NT2/D1 (cell line): ENCODE data around the gene DCDC1.
"Not testable (repeated sequence)": the region's sequence is repeated elsewhere in the genome, so short reads cannot be mapped to it uniquely, and the experiment has no call there.

Source experiments
- DNase-seq: peaks from one replicate; pipeline ENCODE4 v3.0.0-alpha.2; 2011; ENCODE audit warnings: low read depth, low spot score
- H3K27me3 ChIP-seq: 2 replicates; pipeline ENCODE4 v1.6.0; 2011; ENCODE audit warnings: mild to moderate bottlenecking; ENCODE audit not compliant: insufficient read length, insufficient read depth
- H3K36me3 ChIP-seq: 2 replicates; pipeline ENCODE4 v1.6.1; 2011; ENCODE audit warnings: mild to moderate bottlenecking, low read length, mixed read lengths; ENCODE audit not compliant: insufficient read depth, insufficient read length
- H3K4me1 ChIP-seq: 2 replicates; pipeline ENCODE4 v1.5.1; 2011; ENCODE audit not compliant: insufficient read depth, insufficient read length
- H3K4me3 ChIP-seq: 2 replicates; pipeline ENCODE4 v1.5.1; 2011; ENCODE audit warnings: low read depth; ENCODE audit not compliant: insufficient read length
- H3K9ac ChIP-seq: 2 replicates; pipeline ENCODE4 v1.6.0; 2011; ENCODE audit warnings: low read depth; ENCODE audit not compliant: insufficient read length
- H3K9me3 ChIP-seq: 2 replicates; pipeline ENCODE4 v1.5.1; 2011; ENCODE audit warnings: mild to moderate bottlenecking, low read length; ENCODE audit not compliant: insufficient read depth
- SUZ12 ChIP-seq: IDR thresholded peaks from 2 replicates; pipeline ENCODE4 v1.6.1; 2011; ENCODE audit not compliant: insufficient read length, insufficient read depth; ENCODE audit errors: extremely low read depth
- YY1 ChIP-seq: IDR thresholded peaks from 2 replicates; pipeline ENCODE4 v1.6.1; 2011; ENCODE audit not compliant: insufficient read length, insufficient read depth
- ZNF274 ChIP-seq: IDR thresholded peaks from 2 replicates; pipeline ENCODE4 v1.6.1; 2011; ENCODE audit warnings: mild to moderate bottlenecking, low read depth, low read length

Gene DCDC1

GRCh38 chr11:30984442-30984816 is 385.1 kb downstream of the DCDC1 start:
- TF ChIP-seq ZNF274 (no peak), SUZ12 (no peak), YY1 (no peak)
- Histone ChIP-seq H3K27me3 (no peaks in the 10 kb centered on the region), H3K36me3 (no peaks in the 10 kb centered on the region), H3K9ac (no peak overlapping the region), H3K9me3 (no peaks in the 10 kb centered on the region), H3K4me3 (no peak overlapping the region), H3K4me1 (no peaks in the 10 kb centered on the region)
- no peak for DNase-seq

GRCh38 chr11:30983776-30984441 is 385.6 kb downstream of the DCDC1 start:
- H3K27me3 ChIP-seq: no peaks in the 10 kb centered on the region
- no peak overlapping the region for H3K9ac ChIP-seq
- no peak overlapping the region for H3K4me3 ChIP-seq
- H3K36me3 ChIP-seq: no peaks in the 10 kb centered on the region
- H3K4me1 ChIP-seq: no peaks in the 10 kb centered on the region
- H3K9me3 ChIP-seq: no peaks in the 10 kb centered on the region
- DNase-seq: no peak
- TF ChIP-seq ZNF274: no peak
- TF ChIP-seq SUZ12: no peak
- no peak for TF ChIP-seq YY1

- no peaks in the 10 kb centered on the region for H3K36me3 ChIP-seq
- no peak for DNase-seq
- H3K27me3 ChIP-seq: no peaks in the 10 kb centered on the region
- no peak for TF ChIP-seq YY1
- TF ChIP-seq ZNF274: no peak
- TF ChIP-seq SUZ12: no peak
- H3K9ac ChIP-seq: no peak overlapping the region
- no peaks in the 10 kb centered on the region for H3K9me3 ChIP-seq
- no peaks in the 10 kb centered on the region for H3K4me1 ChIP-seq
- H3K4me3 ChIP-seq: no peak overlapping the region
These were observed 386.4 kb downstream of the DCDC1 start for GRCh38 chr11:30983143-30983542.

GRCh38 chr11:30967579-30967978 is 402.0 kb downstream of the DCDC1 start:
- no peak overlapping the region for H3K4me3 ChIP-seq

GRCh38 chr11:30960387-30960992 is 409.0 kb downstream of the DCDC1 start:
- no peak overlapping the region for H3K4me3 ChIP-seq
- no peaks in the 10 kb centered on the region for H3K9me3 ChIP-seq

More at GRCh38 chr11:30967579-30967978, 402.0 kb downstream of the DCDC1 start:
- Histone ChIP-seq H3K4me1 (no peaks in the 10 kb centered on the region), H3K36me3 (no peaks in the 10 kb centered on the region), H3K9ac (no peak overlapping the region), H3K9me3 (no peaks in the 10 kb centered on the region), H3K27me3 (no peaks in the 10 kb centered on the region)
- TF ChIP-seq YY1: no peak
- TF ChIP-seq SUZ12: no peak
- TF ChIP-seq ZNF274: no peak
- no peak for DNase-seq

GRCh38 chr11:30956751-30957150 is 412.8 kb downstream of the DCDC1 start:
- H3K27me3 ChIP-seq: no peaks in the 10 kb centered on the region
- H3K4me3 ChIP-seq: no peak overlapping the region
- H3K9ac ChIP-seq: no peak overlapping the region
- H3K9me3 ChIP-seq: no peaks in the 10 kb centered on the region
- DNase-seq: no peak
- no peaks in the 10 kb centered on the region for H3K4me1 ChIP-seq
- TF ChIP-seq SUZ12: no peak
- no peak for TF ChIP-seq YY1
- no peak for TF ChIP-seq ZNF274
- no peaks in the 10 kb centered on the region for H3K36me3 ChIP-seq

More at GRCh38 chr11:30960387-30960992, 409.0 kb downstream of the DCDC1 start:
- TF ChIP-seq SUZ12 (no peak), YY1 (no peak), ZNF274 (no peak)
- Histone ChIP-seq H3K9ac (no peak overlapping the region), H3K27me3 (no peaks in the 10 kb centered on the region), H3K36me3 (no peaks in the 10 kb centered on the region), H3K4me1 (no peaks in the 10 kb centered on the region)
- DNase-seq: peak; percentile 28

- Histone ChIP-seq H3K9me3 (no peaks in the 10 kb centered on the region), H3K36me3 (no peaks in the 10 kb centered on the region), H3K4me1 (no peaks in the 10 kb centered on the region), H3K27me3 (no peaks in the 10 kb centered on the region), H3K4me3 (no peak overlapping the region), H3K9ac (no peak overlapping the region)
- DNase-seq: no peak
- no peak for TF ChIP-seq YY1
- TF ChIP-seq ZNF274: no peak
- TF ChIP-seq SUZ12: no peak
These were observed 419.7 kb downstream of the DCDC1 start for GRCh38 chr11:30949838-30950237.

- not testable (repeated sequence) for H3K9me3 ChIP-seq, H3K36me3 ChIP-seq, H3K4me1 ChIP-seq, DNase-seq, H3K4me3 ChIP-seq, H3K9ac ChIP-seq, H3K27me3 ChIP-seq
These were observed 421.8 kb downstream of the DCDC1 start for GRCh38 chr11:30947715-30948114.
